Measurements from ENCODE around the gene HPS5. TPM values are rescaled to one million over a fixed set of nuclear protein-coding genes. Genes with fewer than 3 reads are reported as not detected.

Gene HPS5
- total RNA-seq, 1 experiment from 2014 or later, result 39.2 TPM

GRCh38 chr11:18233912-18234311 lies 88.0 kb downstream of the HPS5 start:
- Histone ChIP-seq H2AFZ (no peak overlapping the region), H3K36me3 (ENCODE audit: low read depth) (no peaks in the 10 kb centered on the region), H3F3A (ENCODE audit: insufficient read depth, low read depth) (0 out of 2 replicates have a peak, but pooled peaks cover 3% of the 10 kb centered on the region), H3K27ac (no peak overlapping the region), H3K4me3 (no peak overlapping the region), H3K4me2 (no peak overlapping the region), H3K9me2 (ENCODE audit: insufficient read depth) (no peaks in the 10 kb centered on the region), H3K9me3 (ENCODE audit: insufficient read depth, low read depth) (0 out of 2 replicates have a peak, but pooled peaks cover 2% of the 10 kb centered on the region), H3K4me1 (replicated peaks; ENCODE audit: insufficient read depth) (no peaks in the 10 kb centered on the region), H3K27me3 (ENCODE audit: insufficient read depth, low read depth) (no peaks in the 10 kb centered on the region), H3K79me2 (ENCODE audit: low read depth) (no peaks in the 10 kb centered on the region), H4K20me1 (ENCODE audit: insufficient read depth) (no peaks in the 10 kb centered on the region)
- BruUV-seq (replicated peaks), result no TSS peak
- intact Hi-C loops (cut with micrococcal nuclease; ENCODE audit: unreplicated experiment), result no loop called here
- no peak for DNase-seq
- CTCF ChIA-PET, result no interaction called here
- no peak for TF ChIP-seq CTCF (conservative IDR thresholded peaks at IDR 0.05)
- TF ChIP-seq EZH2 (IDR thresholded peaks at IDR 0.05; ENCODE audit: low read depth), result no peak
- POLR2A ChIA-PET (ENCODE audit: unreplicated experiment), result no interaction called here

GRCh38 chr11:18230859-18231258 lies 91.1 kb downstream of the HPS5 start:
- intact Hi-C loops (cut with micrococcal nuclease; ENCODE audit: unreplicated experiment), result no loop called here
- Histone ChIP-seq H3K4me2 (no peak overlapping the region), H3K9me2 (ENCODE audit: insufficient read depth) (no peaks in the 10 kb centered on the region), H3K27ac (no peak overlapping the region), H3K4me3 (no peak overlapping the region), H4K20me1 (ENCODE audit: insufficient read depth) (no peaks in the 10 kb centered on the region), H3K9me3 (ENCODE audit: insufficient read depth, low read depth) (0 out of 2 replicates have a peak, but pooled peaks cover 2% of the 10 kb centered on the region), H3K79me2 (ENCODE audit: low read depth) (no peaks in the 10 kb centered on the region), H3K27me3 (ENCODE audit: insufficient read depth, low read depth) (no peaks in the 10 kb centered on the region), H2AFZ (no peak overlapping the region), H3K36me3 (ENCODE audit: low read depth) (no peaks in the 10 kb centered on the region), H3K4me1 (replicated peaks; ENCODE audit: insufficient read depth) (no peaks in the 10 kb centered on the region), H3F3A (ENCODE audit: insufficient read depth, low read depth) (no peaks in the 10 kb centered on the region)
- no TSS peak for BruUV-seq (replicated peaks)
- ChIA-PET POLR2A (ENCODE audit: unreplicated experiment) (no interaction called here), CTCF (no interaction called here)
- no peak for DNase-seq
- TF ChIP-seq EZH2 (IDR thresholded peaks at IDR 0.05; ENCODE audit: low read depth), result no peak
- no peak for TF ChIP-seq CTCF (conservative IDR thresholded peaks at IDR 0.05)

DNA sequence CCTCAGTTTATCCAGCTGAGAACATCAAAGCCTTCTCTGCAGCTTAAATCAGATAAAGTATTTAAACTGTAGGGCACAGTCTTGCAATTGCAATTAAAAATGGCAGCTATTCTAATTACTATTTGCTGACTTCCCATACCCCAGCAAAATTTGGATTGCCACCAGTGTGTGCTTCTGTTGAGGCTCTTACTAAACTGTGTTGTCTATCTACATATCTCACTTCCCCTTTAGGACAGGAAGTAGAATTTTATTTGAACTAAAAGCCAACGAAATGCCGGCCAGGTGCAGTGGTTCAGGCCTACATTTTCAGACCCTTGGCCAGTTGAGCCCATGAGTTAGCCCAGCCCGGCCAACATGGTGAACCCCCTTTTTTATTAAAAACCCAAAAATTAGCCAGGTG lies 92.4 kb downstream of the HPS5 start:
- H3K4me1 ChIP-seq (replicated peaks; ENCODE audit: insufficient read depth), result no peaks in the 10 kb centered on the region
- POLR2A ChIA-PET (ENCODE audit: unreplicated experiment), result no interaction called here
- no peak for TF ChIP-seq CTCF (conservative IDR thresholded peaks at IDR 0.05)
- TF ChIP-seq EZH2 (IDR thresholded peaks at IDR 0.05; ENCODE audit: low read depth), result no peak
- H3K27me3 ChIP-seq (ENCODE audit: insufficient read depth, low read depth), result no peaks in the 10 kb centered on the region
- no peak for DNase-seq
- H3K79me2 ChIP-seq (ENCODE audit: low read depth), result no peaks in the 10 kb centered on the region
- intact Hi-C loops (cut with micrococcal nuclease; ENCODE audit: unreplicated experiment), result no loop called here
- H2AFZ ChIP-seq, result no peak overlapping the region
- no peak overlapping the region for H3K4me2 ChIP-seq
- no peaks in the 10 kb centered on the region for H4K20me1 ChIP-seq (ENCODE audit: insufficient read depth)
- H3K9me3 ChIP-seq (ENCODE audit: insufficient read depth, low read depth), result no peaks in the 10 kb centered on the region
- H3K9me2 ChIP-seq (ENCODE audit: insufficient read depth), result no peaks in the 10 kb centered on the region
- CTCF ChIA-PET, result interaction anchor here (0.7 kb wide), 1 partner anchor 25 kb away, joined by 4 read pairs; no protein-coding TSS in a partner anchor
- no TSS peak for BruUV-seq (replicated peaks)
- H3F3A ChIP-seq (ENCODE audit: insufficient read depth, low read depth), result no peaks in the 10 kb centered on the region
- no peak overlapping the region for H3K27ac ChIP-seq
- H3K36me3 ChIP-seq (ENCODE audit: low read depth), result no peaks in the 10 kb centered on the region
- H3K4me3 ChIP-seq, result no peak overlapping the region

Other genes with a start within 250 kb of the HPS5 start
- gene SAAL1, start 216.1 kb downstream of the HPS5 start, total RNA-seq (2021), result 23.5 and 32.1 TPM in 2 replicates
- not detected in 2 replicates for gene MRGPRX3, start 189.6 kb downstream of the HPS5 start, total RNA-seq (2021)
- gene MRGPRX4, start 149.3 kb downstream of the HPS5 start, total RNA-seq (2021), result not detected in 2 replicates
- not detected in 2 replicates for gene SAA4, start 85.3 kb downstream of the HPS5 start, total RNA-seq (2021)
- gene SAA2, start 73.5 kb downstream of the HPS5 start, total RNA-seq (2021), result 1.2 TPM in 1 of 2 replicates, not detected in the other
- 1.9 TPM in 1 of 2 replicates, not detected in the other for gene SAA1, start 55.9 kb downstream of the HPS5 start, total RNA-seq (2021)
- gene GTF2H1, start 427 bp upstream of the HPS5 start, total RNA-seq (2021), result 72.9 and 89.1 TPM in 2 replicates
- gene LDHA, start 72.4 kb upstream of the HPS5 start, total RNA-seq (2021), result 716 and 962 TPM in 2 replicates
- gene LDHC, start 90.2 kb upstream of the HPS5 start, total RNA-seq (2021), result not detected in 2 replicates
- gene LDHAL6A, start 133.7 kb upstream of the HPS5 start, total RNA-seq (2021), result not detected in 2 replicates
- gene TSG101, start 204.8 kb upstream of the HPS5 start, total RNA-seq (2021), result 81.1 and 97.1 TPM in 2 replicates

Data from PC-9 (cell line).